Endodermal cell (in vitro differentiated cells): ENCODE results near the gene FKBP2. TPM values are rescaled to one million over a fixed set of nuclear protein-coding genes. Genes with fewer than 3 reads are reported as not detected.

Source experiments
- DNase-seq: peaks from one replicate; pipeline ENCODE4 v3.0.0-alpha.2; 2017
- H3K27ac ChIP-seq: 2 replicates; pipeline ENCODE4 v1.5.1; 2013; ENCODE audit warnings: mild to moderate bottlenecking, low read depth, low read length, moderate library complexity
- H3K27me3 ChIP-seq: 2 replicates; pipeline ENCODE4 v1.6.1; 2013; ENCODE audit warnings: mild to moderate bottlenecking, low read length, moderate library complexity; ENCODE audit not compliant: insufficient read depth, control insufficient read depth, poor library complexity, severe bottlenecking
- H3K36me3 ChIP-seq: 2 replicates; pipeline ENCODE4 v1.7.0; 2013; ENCODE audit warnings: mild to moderate bottlenecking, low read length, moderate library complexity; ENCODE audit not compliant: control insufficient read depth, insufficient read depth
- H3K4me1 ChIP-seq: one replicate; pipeline ENCODE4 v1.7.0; 2013; ENCODE audit warnings: low read length; ENCODE audit not compliant: control insufficient read depth, insufficient read depth
- H3K4me3 ChIP-seq: 2 replicates; pipeline ENCODE4 v1.5.1; 2013; ENCODE audit warnings: mild to moderate bottlenecking, low read length, moderate library complexity
- H3K9ac ChIP-seq: 2 replicates; pipeline ENCODE4 v1.6.1; 2013; ENCODE audit warnings: mild to moderate bottlenecking, low read length, moderate library complexity; ENCODE audit not compliant: poor library complexity, severe bottlenecking; ENCODE audit errors: extremely low read depth
- H3K9me3 ChIP-seq: 2 replicates; pipeline ENCODE4 v1.6.1; 2013; ENCODE audit warnings: mild to moderate bottlenecking, low read length, moderate library complexity; ENCODE audit not compliant: control insufficient read depth
- H3K27ac Mint-ChIP-seq: 2 replicates; pipeline ENCODE4 v1.8.0; 2020; ENCODE audit warnings: mixed read lengths
- H3K27me3 Mint-ChIP-seq: 2 replicates; pipeline ENCODE4 v1.8.0; 2021; ENCODE audit warnings: mild to moderate bottlenecking, mixed read lengths; ENCODE audit not compliant: insufficient read depth
- H3K36me3 Mint-ChIP-seq: 2 replicates; pipeline ENCODE4 v1.8.0; 2020; ENCODE audit warnings: low read depth, mixed read lengths
- H3K4me1 Mint-ChIP-seq: 2 replicates; pipeline ENCODE4 v1.8.0; 2020; ENCODE audit warnings: mixed read lengths
- H3K4me3 Mint-ChIP-seq: 2 replicates; pipeline ENCODE4 v1.8.0; 2020; ENCODE audit warnings: mild to moderate bottlenecking, moderate library complexity, mixed read lengths
- H3K9me3 Mint-ChIP-seq: 2 replicates; pipeline ENCODE4 v1.8.0; 2020; ENCODE audit warnings: mild to moderate bottlenecking, mixed read lengths
- CTCF ChIP-seq: fragments of 200-600 bp; sonication (generic); conservative IDR thresholded peaks from 2 replicates; pipeline ENCODE4 v1.5.0; 2021; ENCODE audit warnings: antibody characterized with exemption, mild to moderate bottlenecking
- WGBS, 2 experiments: methylation state at CpG; one replicate each; pipeline versions ENCODE4 v1.1.5 to v1.1.7; 2013; ENCODE audit warnings: missing lambda C conversion rate in 2 of 2, mixed read lengths in 1 of 2; ENCODE audit not compliant: insufficient coverage in 1 of 2, insufficient read length in 1 of 2; 5-methylcytosine and 5-hydroxymethylcytosine counted together
- total RNA-seq, 2 donors: library from RNA; stranded (reverse); fragmentation: NEBNext Ultra II Directional in 1 of 2; extraction: Animal tissue kit (Norgen Biotek cat#: 25700) in 1 of 2; gene quantifications; 2 replicates in 1 of 2; 3 replicates in 1 of 2; pipeline ENCODE4 v1.2.1, GENCODE V29; 2021

FKBP2 gene
- total RNA-seq, 2 donors from 2014 or later = 44.6 to 53.7 TPM

DNA sequence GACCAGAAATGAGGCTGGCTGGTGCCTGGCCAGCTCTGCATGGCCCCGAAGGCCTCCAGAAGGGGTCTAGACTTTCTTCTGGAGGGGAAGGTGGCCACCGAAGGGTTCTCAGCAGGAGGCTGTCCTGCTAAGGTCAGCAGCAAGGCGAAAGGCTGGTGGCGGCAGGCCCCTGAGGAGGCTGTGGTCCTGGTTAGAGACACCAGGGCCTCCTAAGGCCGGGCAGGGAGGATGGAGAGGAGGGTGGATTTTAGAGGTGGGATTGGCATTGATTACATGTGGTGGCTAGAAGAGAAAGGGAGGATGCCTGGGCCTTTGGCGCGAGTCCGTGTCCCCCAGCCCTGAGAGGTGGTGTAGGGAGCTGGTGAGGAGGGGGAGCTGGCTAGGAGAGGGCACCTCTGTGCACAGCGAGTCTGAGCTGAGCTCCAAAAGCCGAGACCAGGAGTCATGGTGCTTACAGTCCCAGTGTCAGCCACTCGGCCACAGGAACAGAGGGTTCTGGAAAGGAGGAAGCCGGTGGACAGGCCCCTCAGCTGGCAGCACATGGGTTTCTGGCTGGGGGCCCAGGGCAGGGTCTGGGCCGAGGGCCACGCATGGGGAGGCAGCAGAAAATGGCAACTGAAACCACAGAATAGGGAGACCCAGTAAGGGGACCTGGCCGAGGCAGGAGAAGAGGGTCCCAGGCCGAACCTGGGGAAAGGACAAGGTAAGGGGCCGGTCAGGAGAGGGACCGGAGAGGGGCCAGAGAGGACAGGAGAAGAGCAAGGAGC is 31.9 kb upstream of the FKBP2 start:
- Histone ChIP-seq H3K4me3 (no peak overlapping the region), H3K27ac (no peak overlapping the region), H3K9me3 (no peaks in the 10 kb centered on the region), H3K27me3 (no peaks in the 10 kb centered on the region), H3K4me1 (peaks cover under 1% of the 10 kb centered on the region), H3K36me3 (peaks cover 36% of the 10 kb centered on the region), H3K9ac (no peak overlapping the region)
- no peak for DNase-seq
- peaks cover 33% of the 10 kb centered on the region for H3K36me3 Mint-ChIP-seq
- H3K27ac Mint-ChIP-seq = peak overlapping the region; percentile 26
- H3K27me3 Mint-ChIP-seq = no peaks in the 10 kb centered on the region
- H3K4me3 Mint-ChIP-seq = no peak overlapping the region
- WGBS, 2 experiments = 92 to 95% methylated on average over 12 to 18 of the region's 18 CpGs
- no peaks in the 10 kb centered on the region for H3K9me3 Mint-ChIP-seq
- TF ChIP-seq CTCF = no peak
- no peaks in the 10 kb centered on the region for H3K4me1 Mint-ChIP-seq

DNA sequence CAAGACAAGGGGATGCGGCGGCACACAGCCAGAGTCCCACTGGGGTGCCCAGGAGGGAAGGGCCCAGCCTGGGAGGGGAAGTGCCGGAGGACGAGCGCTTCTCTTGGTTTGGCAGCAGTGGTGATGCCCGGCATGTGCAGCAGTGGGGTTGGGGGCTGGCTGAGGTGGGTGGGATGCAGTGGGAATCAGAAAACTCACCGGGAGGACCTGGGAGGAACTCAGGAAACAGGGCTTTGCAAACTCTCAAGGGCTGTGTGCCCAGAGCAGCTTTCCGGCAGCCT is 31.4 kb upstream of the FKBP2 start:
- 95 to 96% methylated on average over 4 to 8 of the region's 8 CpGs for WGBS, 2 experiments
- H3K4me1 ChIP-seq = no peaks in the 10 kb centered on the region
- Mint-ChIP-seq H3K4me1 (no peaks in the 10 kb centered on the region), H3K27me3 (no peaks in the 10 kb centered on the region), H3K9me3 (no peaks in the 10 kb centered on the region), H3K27ac (no peak overlapping the region), H3K4me3 (no peak overlapping the region), H3K36me3 (peaks cover 30% of the 10 kb centered on the region)
- TF ChIP-seq CTCF = no peak
- H3K4me3 ChIP-seq = no peak overlapping the region
- no peak for DNase-seq
- H3K36me3 ChIP-seq = peaks cover 31% of the 10 kb centered on the region
- no peaks in the 10 kb centered on the region for H3K27me3 ChIP-seq
- no peak overlapping the region for H3K9ac ChIP-seq
- no peak overlapping the region for H3K27ac ChIP-seq
- H3K9me3 ChIP-seq = no peaks in the 10 kb centered on the region

- no peaks in the 10 kb centered on the region for H3K9me3 ChIP-seq
- H3K9me3 Mint-ChIP-seq = no peaks in the 10 kb centered on the region
- no peak overlapping the region for H3K27ac ChIP-seq
- WGBS, 2 experiments = 95 to 97% methylated on average over 15 to 24 of the region's 24 CpGs
- no peak overlapping the region for H3K9ac ChIP-seq
- no peak for TF ChIP-seq CTCF
- H3K4me1 Mint-ChIP-seq = no peaks in the 10 kb centered on the region
- no peak for DNase-seq
- no peak overlapping the region for H3K4me3 Mint-ChIP-seq
- no peaks in the 10 kb centered on the region for H3K27me3 Mint-ChIP-seq
- no peak overlapping the region for H3K27ac Mint-ChIP-seq
- no peak overlapping the region for H3K4me3 ChIP-seq
- no peaks in the 10 kb centered on the region for H3K27me3 ChIP-seq
- H3K4me1 ChIP-seq = no peaks in the 10 kb centered on the region
- peaks cover 32% of the 10 kb centered on the region for H3K36me3 Mint-ChIP-seq
- peaks cover 28% of the 10 kb centered on the region for H3K36me3 ChIP-seq
These were observed 30.4 kb upstream of the FKBP2 start for GRCh38 chr11:64210301-64211020.
